ENCODE measurements around the gene TSEN54. TPM values are rescaled to one million over a fixed set of nuclear protein-coding genes. Genes with fewer than 3 reads are reported as not detected.

TSEN54 gene
- total RNA-seq, 1 experiment from 2014 or later = 87.3 TPM

- DNase-seq (ENCODE audit: low read depth, low spot score) (no peak), ATAC-seq (no peak)
- no peaks in the 10 kb centered on the region for H3K27me3 ChIP-seq (ENCODE audit: insufficient read depth, low read length)
- H3K4me1 ChIP-seq (ENCODE audit: control insufficient read depth in 1 of 2, insufficient read depth in 2 of 2, low read length in 2 of 2) = peaks cover 8 to 9% of the 10 kb centered on the region in 2 experiments; a peak in 3 of 4 replicates
- ChIA-PET POLR2A (no interaction called here), RAD21 (ENCODE audit: low non-redundant PET in 1 of 2, low total read pairs in 2 of 2, uncharacterized antibody in 2 of 2, unreplicated experiment in 2 of 2) (no interaction called here), CTCF (no interaction called here)
- no peaks in the 10 kb centered on the region for H3K79me2 ChIP-seq (ENCODE audit: insufficient read depth, low read length)
- no peak overlapping the region for H2AFZ ChIP-seq (ENCODE audit: low read depth, low read length, poor library complexity, severe bottlenecking)
- H3K4me3 ChIP-seq (replicated peaks in 1 of 2; ENCODE audit: low read depth in 1 of 2, low read length in 2 of 2) = no peak overlapping the region
- H3K4me2 ChIP-seq (ENCODE audit: low read length) = no peak overlapping the region
- no peak overlapping the region for H3K9ac ChIP-seq (ENCODE audit: low read length)
- intact Hi-C loops (cut with micrococcal nuclease) = no loop called here
- peaks cover 17 to 29% of the 10 kb centered on the region in 2 experiments; a peak in 3 of 4 replicates for H3K36me3 ChIP-seq (ENCODE audit: control insufficient read depth in 1 of 2, insufficient read depth in 2 of 2, low read length in 2 of 2)
- H3K9me2 ChIP-seq (ENCODE audit: insufficient read depth) = no peaks in the 10 kb centered on the region
- BruUV-seq (replicated peaks) = no TSS peak
- TF ChIP-seq FOSL1 (IDR thresholded peaks at IDR 0.05; ENCODE audit: low read depth) = no peak
- TF ChIP-seq, protein P1, sequence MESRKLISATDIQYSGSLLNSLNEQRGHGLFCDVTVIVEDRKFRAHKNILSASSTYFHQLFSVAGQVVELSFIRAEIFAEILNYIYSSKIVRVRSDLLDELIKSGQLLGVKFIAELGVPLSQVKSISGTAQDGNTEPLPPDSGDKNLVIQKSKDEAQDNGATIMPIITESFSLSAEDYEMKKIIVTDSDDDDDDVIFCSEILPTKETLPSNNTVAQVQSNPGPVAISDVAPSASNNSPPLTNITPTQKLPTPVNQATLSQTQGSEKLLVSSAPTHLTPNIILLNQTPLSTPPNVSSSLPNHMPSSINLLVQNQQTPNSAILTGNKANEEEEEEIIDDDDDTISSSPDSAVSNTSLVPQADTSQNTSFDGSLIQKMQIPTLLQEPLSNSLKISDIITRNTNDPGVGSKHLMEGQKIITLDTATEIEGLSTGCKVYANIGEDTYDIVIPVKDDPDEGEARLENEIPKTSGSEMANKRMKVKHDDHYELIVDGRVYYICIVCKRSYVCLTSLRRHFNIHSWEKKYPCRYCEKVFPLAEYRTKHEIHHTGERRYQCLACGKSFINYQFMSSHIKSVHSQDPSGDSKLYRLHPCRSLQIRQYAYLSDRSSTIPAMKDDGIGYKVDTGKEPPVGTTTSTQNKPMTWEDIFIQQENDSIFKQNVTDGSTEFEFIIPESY (IDR thresholded peaks at IDR 0.05; ENCODE audit: extremely low read depth, insufficient replicate concordance, low read length) = no peak
- no peak for TF ChIP-seq REST (IDR thresholded peaks at IDR 0.05; ENCODE audit: low read depth)
- TF ChIP-seq POLR2AphosphoS5 (IDR thresholded peaks at IDR 0.05; ENCODE audit: low read depth, low read length) = no peak
- TF ChIP-seq EGR1 (IDR thresholded peaks at IDR 0.05; ENCODE audit: low read depth) = no peak
- TF ChIP-seq ZFX (IDR thresholded peaks at IDR 0.05) = no peak
- no peak for TF ChIP-seq EZH2phosphoT487 (IDR thresholded peaks at IDR 0.05; ENCODE audit: borderline replicate concordance)
- TF ChIP-seq, protein P2, sequence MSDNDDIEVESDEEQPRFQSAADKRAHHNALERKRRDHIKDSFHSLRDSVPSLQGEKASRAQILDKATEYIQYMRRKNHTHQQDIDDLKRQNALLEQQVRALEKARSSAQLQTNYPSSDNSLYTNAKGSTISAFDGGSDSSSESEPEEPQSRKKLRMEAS (IDR thresholded peaks at IDR 0.05) = no peak
- no peak for TF ChIP-seq ZNF274 (IDR thresholded peaks at IDR 0.05; ENCODE audit: low read depth, low read length)
- TF ChIP-seq POLR2A (IDR thresholded peaks at IDR 0.05; ENCODE audit: borderline replicate concordance, extremely low read depth, insufficient read depth, insufficient read length) = no peak
- no peak for TF ChIP-seq TCF7L2 (IDR thresholded peaks at IDR 0.05; ENCODE audit: borderline replicate concordance, extremely low read depth, insufficient read depth, insufficient read length)
- no peak for TF ChIP-seq SRF (IDR thresholded peaks at IDR 0.05; ENCODE audit: low read depth)
- TF ChIP-seq ATF3 (IDR thresholded peaks at IDR 0.05) = no peak
- no peak for TF ChIP-seq SP1 (IDR thresholded peaks at IDR 0.05; ENCODE audit: low read depth)
- TF ChIP-seq CBX3 (IDR thresholded peaks at IDR 0.05; ENCODE audit: low read depth) = no peak
- no peak for TF ChIP-seq JUND (IDR thresholded peaks at IDR 0.05)
- no peaks in the 10 kb centered on the region for H4K20me1 ChIP-seq (ENCODE audit: insufficient read depth)
- no peak overlapping the region for H3K27ac ChIP-seq (ENCODE audit: low read depth, low read length)
- no peaks in the 10 kb centered on the region for H3K9me3 ChIP-seq (ENCODE audit: control insufficient read depth in 1 of 2, insufficient read depth in 1 of 2, low read depth in 1 of 2, low read length in 2 of 2)
Observed at GRCh38 chr17:75564195-75564594, 47.9 kb downstream of the TSEN54 start.
